ENCODE data around the gene RBL1.
"Not testable (repeated sequence)": the region's sequence is repeated elsewhere in the genome, so short reads cannot be mapped to it uniquely, and the experiment has no call there.

RBL1 gene

DNA sequence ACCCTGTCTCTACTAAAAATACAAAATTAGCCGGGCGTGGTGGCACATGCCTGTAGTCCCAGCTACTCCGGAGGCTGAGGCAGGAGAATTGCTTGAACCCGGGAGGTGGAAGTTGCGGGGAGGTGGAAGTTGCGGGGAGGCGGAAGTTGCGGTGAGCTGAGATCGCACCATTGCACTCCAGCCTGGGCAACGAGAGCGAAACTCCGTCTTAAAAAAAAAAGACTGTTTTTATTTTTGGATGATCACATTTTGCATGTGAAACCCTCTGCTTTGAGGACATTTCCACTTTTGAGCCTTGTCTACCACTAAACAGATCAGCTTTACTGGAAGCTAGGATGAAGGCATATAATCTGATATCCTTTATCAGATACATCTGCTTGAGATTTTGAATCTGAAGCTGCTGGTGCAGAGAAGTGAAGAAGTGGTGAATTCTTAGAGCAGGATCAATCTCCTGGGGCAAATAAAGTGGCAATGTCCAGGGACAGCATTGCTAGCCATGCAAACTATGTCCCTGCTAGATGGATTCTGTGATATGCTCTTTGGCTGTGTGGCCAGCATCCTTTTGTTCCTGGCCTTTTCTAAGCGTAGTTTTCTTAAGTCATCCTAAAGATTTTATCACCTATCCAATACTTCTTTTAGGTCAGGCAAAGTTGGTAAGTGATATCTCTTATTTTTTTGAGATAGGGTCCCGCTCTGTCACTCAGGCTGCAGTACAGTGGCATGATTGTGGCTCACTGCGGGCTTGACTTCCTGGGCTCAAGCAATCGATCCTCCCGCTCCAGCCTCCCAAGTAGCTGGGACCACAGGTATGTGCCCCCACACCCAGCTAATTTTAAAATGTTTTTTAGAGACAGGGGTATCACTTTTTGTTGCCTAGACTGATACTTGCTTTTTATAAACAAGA is 23.3 kb downstream of the RBL1 start:
- no peak for DNase-seq (ENCODE audit: low read depth, low spot score)

- no peak for DNase-seq (ENCODE audit: low read depth, low spot score)
Measured at GRCh38 chr20:37071481-37071911, 24.3 kb downstream of the RBL1 start.

GRCh38 chr20:37069563-37069962 is 26.2 kb downstream of the RBL1 start:
- not testable (repeated sequence) for DNase-seq (ENCODE audit: low read depth, low spot score)

DNA sequence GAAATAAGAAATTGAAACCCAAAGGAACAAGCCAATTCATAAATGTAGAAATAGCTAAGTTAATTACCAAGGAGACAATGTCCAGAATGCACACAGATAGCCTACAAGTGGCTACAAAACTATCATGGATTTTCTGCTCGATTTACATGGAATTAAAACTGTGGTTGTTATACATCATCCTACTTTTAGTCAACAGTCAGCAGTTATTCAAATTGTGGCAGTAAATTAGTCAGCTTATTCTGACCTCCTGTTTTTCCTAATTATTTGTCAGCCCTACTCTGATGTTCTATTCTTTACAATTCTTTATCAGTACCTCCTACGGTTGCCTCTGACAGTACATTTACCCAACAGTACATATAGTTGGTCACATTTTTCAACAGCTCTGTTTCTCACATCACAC is 29.6 kb downstream of the RBL1 start:
- DNase-seq (ENCODE audit: low read depth, low spot score) = no peak

DNA sequence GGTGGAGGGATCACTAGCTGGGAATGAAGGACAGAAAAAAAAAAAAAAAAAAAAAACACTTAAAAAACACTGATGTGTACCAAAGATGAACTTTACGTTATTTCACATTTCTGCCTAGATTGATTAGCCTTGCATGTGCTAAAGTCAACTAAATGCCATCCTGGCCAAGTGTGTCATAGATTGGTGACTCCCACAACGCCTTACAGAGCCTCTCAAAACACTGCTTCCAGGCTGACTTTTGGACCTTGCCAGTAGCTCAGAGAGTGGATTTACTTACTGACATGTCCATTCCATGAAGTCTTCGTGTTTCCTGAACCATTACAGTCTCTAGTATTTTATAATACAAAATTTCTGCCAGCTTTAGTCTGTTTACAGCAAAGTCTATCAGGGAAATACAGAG is 40.5 kb downstream of the RBL1 start:
- DNase-seq (ENCODE audit: low read depth, low spot score) = no peak

- DNase-seq (ENCODE audit: low read depth, low spot score) = no peak
Measured at GRCh38 chr20:37053230-37053950, 42.4 kb downstream of the RBL1 start.

GRCh38 chr20:37042986-37043972 is 52.5 kb downstream of the RBL1 start:
- no peak for DNase-seq (ENCODE audit: low read depth, low spot score)

GRCh38 chr20:37039366-37039765 is 56.4 kb downstream of the RBL1 start:
- not testable (repeated sequence) for DNase-seq (ENCODE audit: low read depth, low spot score)

GRCh38 chr20:37032077-37032476 is 63.7 kb downstream of the RBL1 start:
- DNase-seq (ENCODE audit: low read depth, low spot score) = no peak

DNA sequence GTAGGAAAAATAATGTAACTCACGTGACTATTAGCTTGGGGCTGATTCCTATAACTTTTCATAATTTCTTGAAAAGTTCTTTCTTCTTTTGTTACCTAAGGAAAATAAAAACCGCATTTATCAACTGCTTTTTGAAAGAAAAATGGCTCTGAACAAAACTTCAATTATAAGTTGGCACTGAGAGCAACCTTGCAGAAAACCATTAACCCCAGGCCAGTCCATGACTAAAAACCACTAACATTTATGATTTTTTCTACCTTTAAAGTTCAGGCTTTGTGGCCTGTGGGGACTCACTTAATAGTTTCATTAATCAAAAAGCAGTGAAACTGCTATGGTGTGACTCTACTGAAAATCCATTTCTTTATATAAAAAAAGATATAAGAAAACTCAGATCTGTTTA is 75.2 kb downstream of the RBL1 start:
- DNase-seq (ENCODE audit: low read depth, low spot score) = no peak

DNA sequence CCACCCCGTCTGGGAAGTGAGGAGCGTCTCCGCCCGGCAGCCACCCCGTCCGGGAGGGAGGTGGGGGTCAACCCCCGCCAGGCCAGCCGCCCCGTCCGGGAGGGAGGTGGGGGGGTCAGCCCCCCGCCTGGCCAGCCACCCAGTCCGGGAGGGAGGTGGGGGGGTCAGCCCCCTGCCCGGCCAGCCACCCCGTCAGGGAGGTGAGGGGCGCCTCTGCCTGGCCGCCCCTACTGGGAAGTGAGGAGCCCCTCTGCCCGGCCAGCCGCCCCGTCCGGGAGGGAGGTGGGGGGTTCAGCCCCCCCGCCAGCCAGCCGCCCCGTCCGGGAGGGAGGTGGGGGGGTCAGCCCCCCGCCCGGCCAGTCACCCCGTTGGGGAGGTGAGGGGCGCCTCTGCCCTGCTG is 83.2 kb downstream of the RBL1 start:
- not testable (repeated sequence) for DNase-seq (ENCODE audit: low read depth, low spot score)

DNA sequence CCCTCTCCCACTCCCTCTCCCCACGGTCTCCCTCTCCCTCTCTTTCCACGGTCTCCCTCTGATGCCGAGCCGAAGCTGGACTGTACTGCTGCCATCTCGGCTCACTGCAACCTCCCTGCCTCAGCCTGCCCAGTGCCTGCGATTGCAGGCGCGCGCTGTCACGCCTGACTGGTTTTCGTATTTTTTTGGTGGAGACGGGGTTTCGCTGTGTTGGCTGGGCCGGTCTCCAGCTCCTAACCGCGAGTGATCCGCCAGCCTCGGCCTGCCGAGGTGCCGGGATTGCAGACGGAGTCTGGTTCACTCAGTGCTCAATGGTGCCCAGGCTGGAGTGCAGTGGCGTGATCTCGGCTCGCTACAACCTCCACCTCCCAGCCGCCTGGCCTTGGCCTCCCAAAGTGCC is 83.9 kb downstream of the RBL1 start:
- DNase-seq (ENCODE audit: low read depth, low spot score) = not testable (repeated sequence)

DNA sequence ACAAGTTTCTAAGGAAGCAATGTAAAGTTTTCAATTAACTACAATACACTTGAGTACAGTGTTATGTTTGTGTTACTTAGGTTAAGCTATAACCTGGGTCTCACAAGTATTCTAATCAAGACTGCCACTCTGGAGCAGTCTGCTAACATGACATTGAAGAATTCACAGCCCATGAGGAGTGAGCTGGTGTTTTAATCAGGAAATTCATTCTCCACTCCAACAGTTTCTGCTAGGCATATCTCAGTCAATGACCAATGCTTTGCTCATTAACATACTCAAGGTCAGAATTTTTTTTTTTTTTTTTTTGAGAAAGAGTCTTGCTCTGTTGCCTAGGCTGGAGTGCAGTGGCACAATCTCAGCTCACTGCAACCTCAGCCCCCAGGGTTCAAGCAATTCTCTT is 84.7 kb downstream of the RBL1 start:
- no peak for DNase-seq (ENCODE audit: low read depth, low spot score)

- no peak for DNase-seq (ENCODE audit: low read depth, low spot score)
Measured at GRCh38 chr20:37007898-37008649, 87.7 kb downstream of the RBL1 start.

DNA sequence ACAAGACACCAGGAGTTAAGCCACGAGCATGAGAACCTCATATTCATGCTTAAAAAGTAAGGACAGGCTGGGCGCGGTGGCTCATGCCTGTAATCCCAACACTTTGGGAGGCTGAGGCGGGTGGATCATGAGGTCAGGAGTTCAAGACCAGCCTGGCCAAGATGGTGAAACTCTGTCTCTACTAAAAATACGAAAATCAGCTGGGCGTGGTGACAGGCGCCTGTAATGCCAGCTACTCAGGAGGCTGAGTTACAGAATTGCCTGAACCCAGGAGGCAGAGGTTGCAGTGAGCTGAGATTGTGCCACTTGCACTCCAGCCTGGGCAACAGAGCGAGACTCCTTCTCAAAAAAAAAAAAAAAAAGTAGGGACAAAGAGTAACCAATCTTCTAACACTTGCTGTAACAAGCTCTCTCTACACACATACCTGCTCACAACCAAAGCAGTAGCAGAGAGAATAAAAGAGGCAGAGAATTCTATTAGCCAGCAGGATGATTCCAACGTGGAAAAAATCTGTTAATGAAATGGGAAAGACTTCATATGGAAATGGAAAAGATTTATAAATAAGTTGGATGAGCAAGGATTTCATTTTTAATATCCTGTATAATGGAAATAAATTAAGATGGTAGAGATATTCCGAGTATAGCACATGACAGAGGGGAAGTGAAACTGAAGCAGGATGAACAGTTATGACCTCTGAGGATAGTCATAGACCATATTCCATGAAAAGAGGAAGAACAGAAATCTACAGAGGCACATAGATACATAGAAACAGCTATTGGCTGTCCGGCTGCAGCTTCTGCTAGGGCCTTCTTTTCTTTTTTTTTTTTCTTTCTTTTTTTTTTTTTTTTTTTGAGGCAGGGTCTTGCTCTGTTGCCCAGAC is 90.5 kb downstream of the RBL1 start:
- DNase-seq (ENCODE audit: low read depth, low spot score) = not testable (repeated sequence)

DNA sequence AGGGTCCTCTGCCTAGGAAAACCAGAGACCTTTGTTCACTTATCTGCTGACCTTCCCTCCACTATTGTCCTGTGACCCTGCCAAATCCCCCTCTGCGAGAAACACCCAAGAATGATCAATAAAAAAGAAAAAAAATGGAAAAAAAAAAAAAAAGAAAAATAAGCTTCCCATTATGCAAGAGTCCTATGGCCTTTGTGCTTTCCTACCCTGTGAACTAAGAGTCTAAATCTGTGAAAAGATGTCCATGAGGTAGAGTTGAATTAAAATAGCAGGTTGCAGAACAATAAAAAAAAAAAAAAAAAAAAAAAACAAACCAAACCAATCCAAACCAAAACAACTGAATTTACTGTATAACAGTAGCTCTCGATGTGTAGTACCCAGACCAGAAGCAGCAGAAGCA is 94.2 kb downstream of the RBL1 start:
- not testable (repeated sequence) for DNase-seq (ENCODE audit: low read depth, low spot score)

DNA sequence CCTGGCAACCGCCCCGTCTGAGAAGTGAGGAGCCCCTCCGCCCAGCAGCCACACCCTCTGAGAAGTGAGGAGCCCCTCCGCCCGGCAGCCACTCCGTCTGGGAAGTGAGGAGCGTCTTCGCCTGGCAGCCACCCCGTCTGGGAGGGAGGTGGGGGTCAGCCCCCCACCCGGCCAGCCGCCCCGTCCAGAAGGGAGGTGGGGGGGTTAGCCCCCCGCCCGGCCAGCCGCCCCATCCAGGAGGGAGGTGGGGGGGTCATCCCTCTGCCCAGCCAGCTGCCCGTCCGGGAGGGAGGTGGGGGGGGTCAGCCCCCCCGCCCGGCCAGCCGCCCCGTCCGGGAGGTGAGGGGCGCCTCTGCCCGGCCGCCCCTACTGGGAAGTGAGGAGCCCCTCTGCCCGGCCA is 95.6 kb downstream of the RBL1 start:
- not testable (repeated sequence) for DNase-seq (ENCODE audit: low read depth, low spot score)

GRCh38 chr20:36998652-36999051 is 97.1 kb downstream of the RBL1 start:
- no peak for DNase-seq (ENCODE audit: low read depth, low spot score)

DNA sequence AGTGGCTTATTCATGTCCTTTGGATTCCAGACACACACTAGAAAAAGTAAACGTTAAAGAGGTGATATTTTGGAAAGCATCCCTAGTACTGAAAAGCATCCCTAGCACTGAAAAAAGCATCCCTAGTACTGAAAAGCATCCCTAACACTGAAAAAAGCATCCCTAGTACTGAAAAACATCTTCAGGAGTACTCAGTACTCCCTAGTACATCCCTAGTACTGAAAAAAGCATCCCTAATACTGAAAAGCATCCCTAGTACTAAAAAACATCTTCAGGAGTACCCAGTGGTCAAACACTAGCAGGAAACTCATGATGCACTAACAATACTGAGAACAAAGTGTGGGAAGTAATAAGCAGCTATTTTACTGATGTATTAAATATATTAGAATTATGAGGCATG is 98.7 kb downstream of the RBL1 start:
- no peak for DNase-seq (ENCODE audit: low read depth, low spot score)

DNA sequence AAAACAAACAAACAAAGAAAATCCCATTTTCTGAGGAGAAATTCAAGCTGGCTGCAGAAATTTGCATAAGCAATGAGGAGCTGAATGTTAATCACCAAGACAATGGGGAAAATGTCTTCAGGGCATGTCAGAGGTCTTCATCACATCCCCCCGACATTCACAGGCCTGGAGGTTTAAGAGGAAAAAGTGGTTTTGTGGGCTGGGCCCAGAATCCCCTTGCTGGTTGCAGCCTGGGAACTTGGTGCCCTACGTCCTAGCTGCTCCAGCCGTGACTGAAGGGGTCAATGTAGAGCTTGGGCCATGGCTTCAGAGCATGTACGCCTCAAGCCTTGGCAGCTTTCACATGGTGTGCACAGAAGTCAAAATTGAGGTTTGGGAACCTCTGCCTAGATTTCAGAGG is 101.6 kb downstream of the RBL1 start:
- not testable (repeated sequence) for DNase-seq (ENCODE audit: low read depth, low spot score)
